ENCODE data around the gene PALD1.
"Not testable (repeated sequence)": the region's sequence is repeated elsewhere in the genome, so short reads cannot be mapped to it uniquely, and the experiment has no call there.

PALD1 gene

GRCh38 chr10:70592746-70593512, 114.4 kb downstream of the PALD1 start:
- no peak for DNase-seq

- no peak for DNase-seq
Observed at GRCh38 chr10:70593513-70593890, 114.9 kb downstream of the PALD1 start.

- DNase-seq = no peak
Observed at GRCh38 chr10:70594161-70594560, 115.6 kb downstream of the PALD1 start.

- no peak for DNase-seq
Observed at GRCh38 chr10:70595566-70596016, 117.0 kb downstream of the PALD1 start.

- DNase-seq = no peak
Observed at GRCh38 chr10:70596110-70596798, 117.7 kb downstream of the PALD1 start.

- no peak for DNase-seq
Observed at GRCh38 chr10:70596860-70597809, 118.6 kb downstream of the PALD1 start.

GRCh38 chr10:70597856-70598815, 119.6 kb downstream of the PALD1 start:
- DNase-seq = no peak

GRCh38 chr10:70598857-70599295, 120.3 kb downstream of the PALD1 start:
- no peak for DNase-seq

- no peak for DNase-seq
Observed at GRCh38 chr10:70599319-70599718, 120.8 kb downstream of the PALD1 start.

GRCh38 chr10:70599791-70600190, 121.2 kb downstream of the PALD1 start:
- no peak for DNase-seq

GRCh38 chr10:70600512-70601395, 122.2 kb downstream of the PALD1 start:
- DNase-seq = no peak

GRCh38 chr10:70601746-70602145, 123.2 kb downstream of the PALD1 start:
- no peak for DNase-seq

- peak; percentile 80 for DNase-seq
Observed at GRCh38 chr10:70602665-70603448, 124.3 kb downstream of the PALD1 start, which contains the start of gene PRF1. TSS of gene PRF1 (minus strand) at chr10:70602741. CDS start at chr10:70600902, 1,839 bp downstream.

- peak; percentile 57 for DNase-seq
Observed at GRCh38 chr10:70603449-70603801, 124.9 kb downstream of the PALD1 start.

GRCh38 chr10:70604106-70604505, 125.5 kb downstream of the PALD1 start:
- DNase-seq = no peak

- no peak for DNase-seq
Observed at GRCh38 chr10:70605161-70605560, 126.6 kb downstream of the PALD1 start.

- DNase-seq = no peak
Observed at GRCh38 chr10:70607936-70608335, 129.4 kb downstream of the PALD1 start.

- DNase-seq = no peak
Observed at GRCh38 chr10:70613941-70614340, 135.4 kb downstream of the PALD1 start.

GRCh38 chr10:70614364-70614763, 135.8 kb downstream of the PALD1 start:
- not testable (repeated sequence) for DNase-seq

- no peak for DNase-seq
Observed at GRCh38 chr10:70615211-70615610, 136.6 kb downstream of the PALD1 start.

All from CD4-positive, alpha-beta T cell treated with Interleukin-12 subunit alpha and Interleukin-12 subunit beta, for 1 hour (primary cell).